Peyer's patch (tissue), 4 donors: ENCODE results near the gene LGI4. TPM values are rescaled to one million over a fixed set of nuclear protein-coding genes. Genes with fewer than 3 reads are reported as not detected.

ENCODE experiments used
- DNase-seq, 3 donors: peaks; one replicate each; pipeline ENCODE4 v3.0.0-alpha.2; 2017 to 2019
- H3K27ac ChIP-seq, 4 donors: fragments of 200-600 bp; sonication (generic); one replicate each; pipeline ENCODE4 v1.5.1; 2016 to 2019
- H3K27me3 ChIP-seq, 2 donors: fragments of 200-600 bp; sonication (generic); one replicate each; pipeline ENCODE4 v1.5.1; 2019
- H3K36me3 ChIP-seq, 3 donors: fragments of 200-600 bp; sonication (generic); one replicate each; pipeline ENCODE4 v1.5.1; 2016 to 2019
- H3K4me1 ChIP-seq, 4 donors: fragments of 200-600 bp; sonication (generic); one replicate each; pipeline ENCODE4 v1.5.1; 2016 to 2019
- H3K4me3 ChIP-seq, 4 donors: fragments of 200-600 bp; sonication (generic); 1 replicate in 3 of 4; 2 replicates in 1 of 4; pipeline ENCODE4 v1.5.1; 2016 to 2019; ENCODE audit warnings: mild to moderate bottlenecking in 1 of 4
- H3K9me3 ChIP-seq, 4 donors: fragments of 200-600 bp; sonication (generic); one replicate each; pipeline ENCODE4 v1.5.1; 2016 to 2019; ENCODE audit warnings: mild to moderate bottlenecking in 1 of 4
- CTCF ChIP-seq, 6 experiments: fragments of 450-650 bp in 4 of 6; fragments of 200-600 bp in 2 of 6; sonication (generic) in 1 of 6; IDR thresholded peaks; one replicate each; pipeline ENCODE4 v1.5.1; 2017 to 2019; ENCODE audit warnings: antibody characterized with exemption in 6 of 6, mild to moderate bottlenecking in 3 of 6, moderate library complexity in 1 of 6
- POLR2A ChIP-seq, 2 donors: fragments of 450-650 bp; IDR thresholded peaks; one replicate each; pipeline ENCODE4 v1.5.1; 2017; ENCODE audit warnings: antibody characterized with exemption in 2 of 2, mild to moderate bottlenecking in 2 of 2, moderate library complexity in 2 of 2
- total RNA-seq, 4 donors: library from RNA; depleted of rRNA; stranded (reverse); fragments of >200 nt; gene quantifications; one replicate each; pipeline ENCODE4 v1.1.0, GENCODE V29; 2016

The LGI4 gene
- total RNA-seq, 4 donors from 2014 or later: 6.1 to 37.3 (median 14.4) TPM

DNA sequence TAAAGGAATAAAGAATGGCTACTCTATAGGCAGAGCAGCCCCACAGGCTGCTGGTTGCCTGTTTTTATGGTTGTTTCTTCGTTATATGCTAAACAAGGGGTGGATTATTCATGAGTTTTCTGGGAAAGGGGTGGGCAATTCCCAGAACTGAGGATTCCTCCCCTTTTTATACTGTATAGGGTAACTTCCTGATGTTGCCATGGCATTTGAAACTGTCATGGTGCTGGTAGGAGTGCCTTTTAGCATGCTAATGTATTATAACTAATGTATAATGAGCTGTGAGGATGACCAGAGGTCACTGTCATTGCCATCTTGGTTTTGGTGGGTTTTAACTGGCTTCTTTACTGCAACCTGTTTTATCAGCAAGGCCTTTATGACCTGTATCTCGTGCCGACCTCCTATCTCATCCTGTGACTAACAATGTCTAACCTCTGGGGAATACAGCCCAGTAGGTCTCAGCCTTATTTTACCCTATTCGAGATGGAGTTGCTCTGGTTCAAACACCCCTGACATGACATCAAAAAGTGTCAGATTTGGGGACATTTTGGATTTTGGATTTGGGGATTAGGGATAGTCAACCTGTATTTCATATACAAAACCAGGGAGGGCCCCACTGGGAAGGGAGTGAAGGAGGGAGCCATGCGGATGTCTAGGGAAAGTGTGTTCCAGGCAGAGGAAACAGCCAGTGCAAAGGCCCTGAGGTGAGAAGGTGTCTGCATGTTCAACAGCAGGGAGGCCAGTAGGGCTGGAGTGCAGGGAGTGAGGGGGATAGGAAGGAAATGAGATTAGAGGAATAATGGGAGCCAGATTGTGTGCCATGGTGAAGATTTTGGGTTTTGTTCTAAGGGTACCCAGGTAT, 30.6 kb upstream of the LGI4 start:
- Histone ChIP-seq H3K4me1 (peaks cover 0 to 7% (median 0%) of the 10 kb centered on the region in 4 donors), H3K27me3 (no peaks in the 10 kb centered on the region), H3K36me3 (peaks cover 0 to 28% (median 0%) of the 10 kb centered on the region in 3 donors), H3K27ac (no peak overlapping the region), H3K4me3 (no peak overlapping the region), H3K9me3 (peaks cover 0 to 13% (median 4%) of the 10 kb centered on the region in 4 donors)
- no peak for TF ChIP-seq POLR2A (IDR thresholded peaks at IDR 0.05)
- TF ChIP-seq CTCF (IDR thresholded peaks at IDR 0.05): no peak
- peak in 1 of 3 donors; percentile 25 for DNase-seq

- DNase-seq: no peak
- H3K4me3 ChIP-seq: no peak overlapping the region
- no peak for TF ChIP-seq CTCF (IDR thresholded peaks at IDR 0.05)
- H3K4me1 ChIP-seq: peaks cover 0 to 7% (median 0%) of the 10 kb centered on the region in 4 donors
- H3K27me3 ChIP-seq: no peaks in the 10 kb centered on the region
- peaks cover 0 to 28% (median 0%) of the 10 kb centered on the region in 3 donors for H3K36me3 ChIP-seq
- H3K9me3 ChIP-seq: peaks cover 0 to 13% (median 4%) of the 10 kb centered on the region in 4 donors
- H3K27ac ChIP-seq: no peak overlapping the region
These were observed 29.6 kb upstream of the LGI4 start for GRCh38 chr19:35164418-35164817.

GRCh38 chr19:35162471-35163326, 27.8 kb upstream of the LGI4 start:
- Histone ChIP-seq H3K36me3 (peaks cover 0 to 28% (median 0%) of the 10 kb centered on the region in 3 donors), H3K27ac (no peak overlapping the region), H3K4me1 (peaks cover 0 to 7% (median 0%) of the 10 kb centered on the region in 4 donors), H3K27me3 (no peaks in the 10 kb centered on the region), H3K4me3 (no peak overlapping the region), H3K9me3 (peaks cover 0 to 13% (median 4%) of the 10 kb centered on the region in 4 donors)
- DNase-seq: peak in 1 of 3 donors; percentile 25
- TF ChIP-seq CTCF (IDR thresholded peaks at IDR 0.05): no peak
- no peak for TF ChIP-seq POLR2A (IDR thresholded peaks at IDR 0.05)

- H3K27me3 ChIP-seq: no peaks in the 10 kb centered on the region
- H3K36me3 ChIP-seq: peaks cover 0 to 22% (median 0%) of the 10 kb centered on the region in 3 donors
- no peak overlapping the region for H3K27ac ChIP-seq
- no peak for DNase-seq
- peaks cover 0 to 2% (median 0%) of the 10 kb centered on the region in 4 donors for H3K4me1 ChIP-seq
- no peak overlapping the region for H3K4me3 ChIP-seq
- peaks cover 0 to 12% (median 3%) of the 10 kb centered on the region in 4 donors for H3K9me3 ChIP-seq
- TF ChIP-seq CTCF (IDR thresholded peaks at IDR 0.05) (no peak), POLR2A (IDR thresholded peaks at IDR 0.05) (no peak)
These were observed 26.5 kb upstream of the LGI4 start for GRCh38 chr19:35161434-35161743.

GRCh38 chr19:35160629-35161433, 26.0 kb upstream of the LGI4 start:
- no peak for DNase-seq
- Histone ChIP-seq H3K4me1 (peaks cover 0 to 3% (median 0%) of the 10 kb centered on the region in 4 donors), H3K27ac (no peak overlapping the region), H3K27me3 (no peaks in the 10 kb centered on the region), H3K4me3 (no peak overlapping the region), H3K36me3 (peaks cover 0 to 16% (median 0%) of the 10 kb centered on the region in 3 donors), H3K9me3 (peaks cover 0 to 6% (median 0%) of the 10 kb centered on the region in 4 donors)
- TF ChIP-seq POLR2A (IDR thresholded peaks at IDR 0.05) (no peak), CTCF (IDR thresholded peaks at IDR 0.05) (no peak)
